A673 (cell line): ENCODE results near the gene SLC22A16. TPM values are rescaled to one million over a fixed set of nuclear protein-coding genes. Genes with fewer than 3 reads are reported as not detected.

Experiments used
- BruUV-seq: library from RNA; stranded (reverse); fragments of 400-500 nt; replicated peaks from 2 replicates; lab custom pipeline; 2021; lab: Mats Ljungman, UMichigan
- CTCF ChIA-PET: fragments of 300-600 bp; sonication (Branson Sonifier 250); formaldehyde crosslinking; loops from one replicate; lab custom pipeline; 2022; ENCODE audit warnings: antibody characterized with exemption; lab: Charles Lee
- POLR2A ChIA-PET: fragments of 300-600 bp; sonication (Branson Sonifier 250); formaldehyde crosslinking; loops from one replicate; lab custom pipeline; 2022; ENCODE audit warnings: antibody characterized with exemption; ENCODE audit not compliant: low non-redundant PET; lab: Charles Lee
- DNase-seq: peaks from one replicate; pipeline ENCODE4 v3.0.0-alpha.2; 2015; ENCODE audit warnings: low spot score
- H3K27ac ChIP-seq: fragments of 200-600 bp; sonication (generic); 2 replicates; pipeline ENCODE4 v1.5.1; 2016; ENCODE audit warnings: mixed run types, low read depth, mild to moderate bottlenecking, mixed read lengths, antibody characterized with exemption, low read length; ENCODE audit not compliant: poor library complexity, severe bottlenecking
- H3K27me3 ChIP-seq: fragments of 200-600 bp; sonication (generic); replicated peaks from 2 replicates; pipeline ENCODE4 v1.6.1; 2017; ENCODE audit warnings: mixed run types, low read depth, mild to moderate bottlenecking, mixed read lengths, antibody characterized with exemption, low read length; ENCODE audit not compliant: insufficient read depth, poor library complexity
- H3K36me3 ChIP-seq: fragments of 200-600 bp; sonication (generic); 2 replicates; pipeline ENCODE4 v1.6.1; 2016; ENCODE audit warnings: mixed run types, mild to moderate bottlenecking, mixed read lengths, antibody characterized with exemption, low read length; ENCODE audit not compliant: insufficient read depth, poor library complexity, severe bottlenecking
- H3K4me1 ChIP-seq: fragments of 200-600 bp; sonication (generic); 2 replicates; pipeline ENCODE4 v1.6.1; 2017; ENCODE audit warnings: mixed run types, mild to moderate bottlenecking, mixed read lengths, antibody characterized with exemption, low read length; ENCODE audit not compliant: insufficient read depth, poor library complexity, severe bottlenecking
- H3K4me3 ChIP-seq: fragments of 200-600 bp; sonication (generic); 2 replicates; pipeline ENCODE4 v1.5.1; 2016; ENCODE audit warnings: low read depth, mixed run types, mild to moderate bottlenecking, mixed read lengths, low read length; ENCODE audit not compliant: poor library complexity, severe bottlenecking
- H3K9me3 ChIP-seq: fragments of 200-600 bp; sonication (generic); 2 replicates; pipeline ENCODE4 v1.6.1; 2016; ENCODE audit warnings: mixed run types, low read depth, mild to moderate bottlenecking, mixed read lengths, antibody characterized with exemption, low read length; ENCODE audit not compliant: poor library complexity, severe bottlenecking
- EZH2 ChIP-seq: fragments of 200-600 bp; sonication (generic); IDR thresholded peaks from 2 replicates; pipeline ENCODE4 v1.6.1; 2017; ENCODE audit warnings: borderline replicate concordance, low read depth, mild to moderate bottlenecking, mixed read lengths, antibody characterized with exemption, low read length; ENCODE audit not compliant: poor library complexity, severe bottlenecking
- intact Hi-C: fragments of 100-400 bp; cut with micrococcal nuclease; formaldehyde crosslinking; loops from one replicate; pipeline ENCODE4 v1.10.0; 2022; ENCODE audit not compliant: unreplicated experiment
- total RNA-seq: library from RNA; stranded (reverse); gene quantifications from 2 replicates; pipeline ENCODE4 v1.2.3, GENCODE V29; 2021
- TF ChIP-seq, protein P1 (sequence below): fragments of 300-800, 200-600 bp; sonication (generic); conservative IDR thresholded peaks from 2 replicates; pipeline ENCODE4 v1.5.1; 2017; ENCODE audit warnings: low read depth, mild to moderate bottlenecking, antibody characterized with exemption, low read length, moderate library complexity, mixed read lengths

Gene SLC22A16
- total RNA-seq, 1 experiment from 2014 or later: 0.15 TPM

- POLR2A ChIA-PET: no interaction called here
- H3K27me3 ChIP-seq: no peaks in the 10 kb centered on the region
- TF ChIP-seq EZH2: no peak
- TF ChIP-seq, protein P1, sequence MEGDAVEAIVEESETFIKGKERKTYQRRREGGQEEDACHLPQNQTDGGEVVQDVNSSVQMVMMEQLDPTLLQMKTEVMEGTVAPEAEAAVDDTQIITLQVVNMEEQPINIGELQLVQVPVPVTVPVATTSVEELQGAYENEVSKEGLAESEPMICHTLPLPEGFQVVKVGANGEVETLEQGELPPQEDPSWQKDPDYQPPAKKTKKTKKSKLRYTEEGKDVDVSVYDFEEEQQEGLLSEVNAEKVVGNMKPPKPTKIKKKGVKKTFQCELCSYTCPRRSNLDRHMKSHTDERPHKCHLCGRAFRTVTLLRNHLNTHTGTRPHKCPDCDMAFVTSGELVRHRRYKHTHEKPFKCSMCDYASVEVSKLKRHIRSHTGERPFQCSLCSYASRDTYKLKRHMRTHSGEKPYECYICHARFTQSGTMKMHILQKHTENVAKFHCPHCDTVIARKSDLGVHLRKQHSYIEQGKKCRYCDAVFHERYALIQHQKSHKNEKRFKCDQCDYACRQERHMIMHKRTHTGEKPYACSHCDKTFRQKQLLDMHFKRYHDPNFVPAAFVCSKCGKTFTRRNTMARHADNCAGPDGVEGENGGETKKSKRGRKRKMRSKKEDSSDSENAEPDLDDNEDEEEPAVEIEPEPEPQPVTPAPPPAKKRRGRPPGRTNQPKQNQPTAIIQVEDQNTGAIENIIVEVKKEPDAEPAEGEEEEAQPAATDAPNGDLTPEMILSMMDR: no peak
- no peaks in the 10 kb centered on the region for H3K9me3 ChIP-seq
- no peak for DNase-seq
- no peak overlapping the region for H3K4me3 ChIP-seq
- no peak overlapping the region for H3K27ac ChIP-seq
- H3K36me3 ChIP-seq: no peaks in the 10 kb centered on the region
- intact Hi-C loops: no loop called here
- H3K4me1 ChIP-seq: peaks cover 13% of the 10 kb centered on the region
- BruUV-seq: no TSS peak
- CTCF ChIA-PET: no interaction called here
Measured at GRCh38 chr6:110492584-110492983, 16.2 kb upstream of the SLC22A16 start.

DNA sequence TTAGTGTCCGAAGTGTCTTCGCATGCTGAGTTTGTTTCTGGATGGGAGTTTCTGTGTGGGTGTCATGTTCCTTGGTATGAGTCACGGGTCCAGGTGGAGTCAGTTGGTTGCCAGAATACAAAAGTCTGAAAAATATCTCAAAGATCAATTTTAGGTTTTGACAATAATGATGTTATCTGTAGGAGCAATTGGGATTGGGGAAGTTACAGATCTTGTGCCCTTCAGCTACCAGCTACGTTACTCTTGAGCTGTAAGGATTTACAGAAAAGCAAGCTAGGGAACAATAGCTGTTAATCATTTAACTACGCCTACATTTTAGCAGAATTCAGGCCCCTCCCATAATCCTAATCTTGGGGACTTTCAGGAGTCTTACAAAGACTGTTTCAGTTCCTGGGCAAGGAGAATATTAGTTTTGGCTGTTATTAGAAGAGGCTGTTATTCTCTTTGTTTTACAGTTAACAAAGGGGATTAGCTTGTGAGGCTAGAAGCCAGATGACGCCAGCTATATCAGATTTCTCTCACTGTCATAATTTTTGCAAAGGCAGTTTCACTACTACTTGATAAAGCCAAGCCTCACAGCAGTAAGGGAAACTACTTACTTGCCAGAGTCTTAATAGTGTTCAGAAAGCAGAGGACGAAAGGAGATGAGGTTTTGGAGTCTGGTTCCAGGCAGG, 15.4 kb upstream of the SLC22A16 start:
- Histone ChIP-seq H3K27ac (peak overlapping the region; percentile 43), H3K36me3 (no peaks in the 10 kb centered on the region), H3K4me3 (no peak overlapping the region), H3K4me1 (peaks cover 13% of the 10 kb centered on the region), H3K27me3 (no peaks in the 10 kb centered on the region), H3K9me3 (no peaks in the 10 kb centered on the region)
- POLR2A ChIA-PET: no interaction called here
- peak; percentile 48 for DNase-seq
- no peak for TF ChIP-seq EZH2
- TF ChIP-seq, protein P1: no peak
- BruUV-seq: no TSS peak
- CTCF ChIA-PET: no interaction called here
- intact Hi-C loops: no loop called here

GRCh38 chr6:110491299-110491643, 14.9 kb upstream of the SLC22A16 start:
- no peak for DNase-seq
- intact Hi-C loops: no loop called here
- CTCF ChIA-PET: no interaction called here
- H3K4me3 ChIP-seq: no peak overlapping the region
- no peak for TF ChIP-seq EZH2
- TF ChIP-seq, protein P1: no peak
- POLR2A ChIA-PET: no interaction called here
- H3K4me1 ChIP-seq: peaks cover 13% of the 10 kb centered on the region
- H3K27ac ChIP-seq: peak overlapping the region; percentile 43
- H3K27me3 ChIP-seq: no peaks in the 10 kb centered on the region
- H3K9me3 ChIP-seq: no peaks in the 10 kb centered on the region
- no TSS peak for BruUV-seq
- H3K36me3 ChIP-seq: no peaks in the 10 kb centered on the region
